GM18870 (cell line): ENCODE results near the gene SERPINI1.
A peak's percentile ranks its signal among the peaks of the same experiment; 100 is the strongest.
"Not testable (repeated sequence)": the region's sequence is repeated elsewhere in the genome, so short reads cannot be mapped to it uniquely, and the experiment has no call there.

Source experiments
- ATAC-seq: cut with Tn5 transposase; IDR thresholded peaks from one replicate; pipeline ENCODE4 v1.9.1; 2021; ENCODE audit warnings: moderate library complexity; ENCODE audit not compliant: unreplicated experiment

Gene SERPINI1

DNA sequence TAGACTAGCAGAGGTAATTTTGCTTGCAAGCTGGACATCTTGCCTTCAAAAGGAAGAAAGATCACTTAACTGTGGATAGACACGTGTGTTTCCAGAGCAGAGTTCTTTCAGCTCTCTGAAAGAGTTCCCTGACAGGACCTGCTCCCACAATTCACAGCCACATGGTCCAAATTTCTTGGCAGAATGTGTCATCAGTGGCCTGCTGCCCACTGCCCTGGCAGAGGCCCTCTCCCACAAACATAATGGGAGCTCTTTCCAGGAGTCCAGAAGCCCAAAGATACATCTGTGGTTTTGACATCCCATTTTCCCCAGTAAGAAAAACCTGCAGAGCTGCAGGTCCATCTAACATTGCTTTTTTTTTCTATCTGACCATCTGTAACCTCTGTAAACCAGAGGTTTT is 48.3 kb downstream of the SERPINI1 start:
- ATAC-seq: no peak

DNA sequence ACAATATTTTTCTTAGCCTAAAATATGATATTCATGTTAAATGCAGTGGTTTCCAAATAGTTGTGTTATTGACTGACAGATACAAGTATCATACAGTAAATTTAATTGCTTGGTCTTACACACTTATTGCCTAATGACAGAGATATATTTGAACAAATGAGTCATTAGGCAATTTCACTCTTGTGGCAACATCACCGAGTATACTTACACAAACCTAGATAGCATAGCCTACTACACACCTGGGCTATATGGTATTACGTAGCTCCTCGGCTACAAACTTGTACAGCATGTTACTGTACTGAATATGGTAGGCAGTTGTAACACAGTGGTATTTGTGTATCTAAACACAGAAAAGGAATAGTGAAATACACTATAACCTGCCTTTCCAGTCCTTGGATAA is 50.3 kb downstream of the SERPINI1 start:
- ATAC-seq: no peak

DNA sequence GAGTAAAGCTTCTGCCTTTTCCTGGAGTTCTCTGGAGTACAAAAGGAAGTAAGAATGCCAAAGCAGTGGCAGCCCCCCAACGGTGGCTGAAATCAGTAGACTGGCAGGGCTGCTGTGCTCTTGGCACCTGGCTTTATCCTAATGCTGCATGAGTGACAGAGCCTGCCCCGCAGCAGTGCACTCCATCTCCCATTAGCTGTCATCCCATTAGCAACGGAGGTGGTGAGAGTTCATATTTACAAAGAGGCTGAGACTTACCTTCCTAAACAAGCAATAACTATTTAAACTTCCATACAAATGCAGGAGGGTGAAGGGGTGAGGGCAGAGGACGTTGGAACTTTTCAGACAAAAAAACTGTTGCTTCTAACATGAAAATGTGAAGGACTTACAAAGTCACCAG is 51.9 kb downstream of the SERPINI1 start:
- no peak for ATAC-seq

- peak; percentile 74 for ATAC-seq
Measured at GRCh38 chr3:167798443-167798842, 62.9 kb downstream of the SERPINI1 start.

DNA sequence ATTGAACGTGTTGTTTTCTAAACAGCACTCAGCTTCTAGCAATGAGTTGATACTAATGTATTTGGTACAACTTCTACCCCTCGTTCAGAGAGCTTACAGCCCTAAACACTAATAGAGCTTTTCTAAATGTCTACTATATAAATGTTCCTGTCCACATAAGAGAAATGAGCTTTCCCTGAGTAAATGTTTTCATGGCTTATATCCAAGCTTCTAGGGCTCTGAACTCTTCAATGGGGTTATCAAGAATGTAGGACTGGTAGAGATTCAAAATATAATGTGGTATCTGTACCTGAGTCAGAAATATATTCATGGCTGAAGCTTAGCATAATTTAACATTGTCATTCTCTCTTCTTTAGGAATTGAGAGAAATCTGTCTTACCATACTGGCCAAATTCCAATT is 73.4 kb downstream of the SERPINI1 start:
- ATAC-seq: no peak

- ATAC-seq: no peak
Measured at GRCh38 chr3:167810236-167810635, 74.7 kb downstream of the SERPINI1 start.

DNA sequence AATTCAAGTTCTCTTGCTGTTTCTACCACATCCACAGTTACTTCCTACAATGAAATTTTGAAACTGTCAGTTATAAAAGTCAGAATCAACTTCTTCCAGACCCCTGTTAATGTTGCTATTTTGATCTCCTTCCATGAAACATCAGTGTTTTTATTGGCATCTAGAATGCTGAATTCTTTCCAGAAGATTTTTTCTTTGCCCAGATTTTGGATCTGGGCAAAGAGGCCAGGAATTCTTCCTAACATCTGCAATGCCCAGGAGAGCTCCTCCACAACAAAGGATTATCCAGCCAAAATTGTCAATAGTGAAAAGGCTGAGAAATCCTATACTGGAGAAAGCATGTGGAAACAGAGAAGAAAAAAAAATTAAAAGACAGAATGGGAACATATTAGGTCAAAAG is 75.5 kb downstream of the SERPINI1 start:
- ATAC-seq: no peak

DNA sequence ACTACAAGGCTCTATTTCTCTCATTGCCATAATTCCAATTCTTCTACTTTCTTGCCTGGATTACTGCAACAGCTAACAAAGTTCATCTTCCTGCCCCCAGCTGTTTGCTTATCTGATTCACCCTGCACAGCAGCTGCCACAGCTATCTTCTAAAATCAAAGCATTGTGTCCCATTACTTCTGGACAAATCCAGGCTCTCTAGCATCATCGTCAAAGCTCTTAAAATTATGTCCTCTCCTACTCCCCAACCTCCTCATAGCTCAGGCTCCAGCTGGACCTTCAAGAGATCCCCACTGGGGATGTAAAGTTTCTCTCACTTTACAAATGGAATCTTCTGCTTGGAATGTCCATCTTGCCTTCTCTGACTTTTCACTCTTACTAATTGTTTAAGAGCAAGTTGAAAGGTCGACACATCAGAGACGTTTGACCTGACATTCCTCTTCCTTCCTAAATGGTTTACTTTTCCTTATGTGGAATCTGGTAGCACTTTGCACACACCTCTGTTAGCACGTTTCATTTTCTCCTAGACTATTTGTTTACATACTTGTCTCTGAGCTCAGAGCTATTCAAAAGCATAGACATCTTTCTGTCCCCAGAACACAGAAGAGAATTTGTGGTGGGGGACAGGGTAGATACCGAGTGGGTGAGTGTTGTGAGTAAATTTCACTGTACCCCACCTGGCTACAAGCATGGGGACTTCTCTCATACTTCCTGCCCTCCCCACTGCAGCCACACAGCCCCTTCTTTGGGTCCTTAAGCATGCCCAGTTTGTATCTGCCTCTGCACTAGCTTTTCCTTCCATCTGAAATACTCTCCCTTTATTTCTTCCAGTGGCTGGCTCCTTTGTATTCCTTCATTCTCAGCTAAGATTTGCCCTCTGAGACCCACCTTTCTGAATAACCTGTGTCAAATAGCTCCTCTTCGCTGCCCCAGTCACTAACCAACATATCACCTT is 77.9 kb downstream of the SERPINI1 start:
- ATAC-seq: no peak

DNA sequence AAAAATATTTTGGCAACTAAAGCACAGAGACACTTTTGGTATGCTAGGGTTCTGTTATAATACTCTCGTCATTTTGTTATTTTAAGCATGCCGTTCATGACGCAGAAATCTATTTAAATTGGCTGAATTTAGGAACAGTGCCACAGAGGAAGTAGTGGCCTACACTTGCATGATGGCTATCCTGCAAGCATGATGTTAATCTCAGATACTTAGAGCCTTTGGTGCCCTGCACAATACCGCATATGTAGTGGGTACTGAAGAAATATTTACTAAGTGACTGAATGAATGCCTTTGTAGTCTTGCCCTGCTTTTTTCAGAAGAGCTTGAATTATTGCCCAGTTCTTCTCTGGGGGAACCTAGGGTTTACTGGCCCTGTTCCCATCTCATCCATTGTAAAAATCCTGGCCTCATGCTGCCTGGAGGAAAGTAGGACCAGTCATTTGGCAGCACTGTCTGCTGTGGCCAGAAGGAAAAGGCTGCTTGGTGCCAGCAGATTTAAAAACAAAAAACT is 79.0 kb downstream of the SERPINI1 start:
- no peak for ATAC-seq

GRCh38 chr3:167816953-167817352 is 81.4 kb downstream of the SERPINI1 start:
- no peak for ATAC-seq

DNA sequence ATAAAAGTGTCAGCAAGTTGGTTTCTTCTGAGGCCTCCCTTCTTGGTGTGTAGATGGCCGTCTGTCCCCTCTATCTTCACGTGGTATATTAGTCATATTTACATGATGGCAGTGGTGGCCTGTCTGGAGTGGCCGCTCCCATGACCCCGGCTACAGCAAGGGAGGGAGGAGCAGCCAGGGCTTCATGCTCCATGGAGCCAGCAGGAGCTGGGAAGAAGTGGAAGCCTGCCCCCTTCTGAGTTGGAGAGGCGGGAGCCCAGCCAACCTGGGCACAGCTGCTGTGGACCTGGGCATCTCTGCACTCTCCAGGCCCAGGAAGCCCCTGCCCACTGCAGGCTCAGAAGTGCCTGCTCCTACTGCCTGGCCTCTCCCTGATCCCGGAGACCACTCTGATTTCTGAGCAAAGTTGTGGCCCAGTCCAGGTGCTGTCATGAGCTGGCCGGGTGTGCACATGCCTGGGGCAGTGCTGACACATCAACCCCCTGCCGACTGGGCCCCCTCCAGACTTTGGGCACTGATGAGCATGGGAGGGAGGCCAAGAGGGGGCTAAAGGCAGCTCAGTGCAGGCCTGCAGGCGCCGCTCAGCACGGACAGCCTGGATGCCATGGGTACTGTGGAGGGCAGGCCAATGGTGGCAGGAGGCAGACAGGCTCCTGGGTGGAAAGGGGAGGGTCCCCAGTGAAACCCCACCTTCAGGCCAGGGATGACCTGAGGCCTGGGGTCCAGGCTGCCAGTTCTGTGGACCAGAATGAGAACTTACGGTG is 84.8 kb downstream of the SERPINI1 start:
- no peak for ATAC-seq

- ATAC-seq: no peak
Measured at GRCh38 chr3:167821248-167821805, 85.8 kb downstream of the SERPINI1 start.

GRCh38 chr3:167823738-167824137 is 88.2 kb downstream of the SERPINI1 start:
- no peak for ATAC-seq

DNA sequence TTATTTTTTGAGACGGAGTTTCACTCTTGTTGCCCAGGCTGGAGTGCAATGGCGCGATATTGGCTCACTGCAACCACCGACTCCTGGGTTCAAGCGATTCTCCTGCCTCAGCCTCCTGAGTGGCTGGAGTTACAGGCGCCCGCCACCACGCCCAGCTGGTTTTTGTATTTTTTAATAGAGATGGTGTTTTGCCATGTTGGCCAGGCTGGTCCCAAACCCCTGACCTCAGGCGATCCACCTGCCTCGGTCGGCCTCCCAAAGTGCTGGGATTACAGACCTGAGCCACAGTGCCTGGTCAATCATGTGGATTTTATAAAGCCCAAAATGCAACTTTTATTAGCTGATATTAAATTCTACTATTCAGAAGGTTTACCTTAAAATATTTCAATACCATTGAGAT is 92.1 kb downstream of the SERPINI1 start:
- ATAC-seq: not testable (repeated sequence)

- ATAC-seq: no peak
Measured at GRCh38 chr3:167829071-167829470, 93.5 kb downstream of the SERPINI1 start.

- ATAC-seq: peak; percentile 86
Measured at GRCh38 chr3:167830007-167830406, 94.5 kb downstream of the SERPINI1 start.

GRCh38 chr3:167835359-167835758 is 99.8 kb downstream of the SERPINI1 start:
- ATAC-seq: no peak

- ATAC-seq: no peak
Measured at GRCh38 chr3:167835953-167836352, 100.4 kb downstream of the SERPINI1 start.

GRCh38 chr3:167837466-167837865 is 101.9 kb downstream of the SERPINI1 start:
- no peak for ATAC-seq

DNA sequence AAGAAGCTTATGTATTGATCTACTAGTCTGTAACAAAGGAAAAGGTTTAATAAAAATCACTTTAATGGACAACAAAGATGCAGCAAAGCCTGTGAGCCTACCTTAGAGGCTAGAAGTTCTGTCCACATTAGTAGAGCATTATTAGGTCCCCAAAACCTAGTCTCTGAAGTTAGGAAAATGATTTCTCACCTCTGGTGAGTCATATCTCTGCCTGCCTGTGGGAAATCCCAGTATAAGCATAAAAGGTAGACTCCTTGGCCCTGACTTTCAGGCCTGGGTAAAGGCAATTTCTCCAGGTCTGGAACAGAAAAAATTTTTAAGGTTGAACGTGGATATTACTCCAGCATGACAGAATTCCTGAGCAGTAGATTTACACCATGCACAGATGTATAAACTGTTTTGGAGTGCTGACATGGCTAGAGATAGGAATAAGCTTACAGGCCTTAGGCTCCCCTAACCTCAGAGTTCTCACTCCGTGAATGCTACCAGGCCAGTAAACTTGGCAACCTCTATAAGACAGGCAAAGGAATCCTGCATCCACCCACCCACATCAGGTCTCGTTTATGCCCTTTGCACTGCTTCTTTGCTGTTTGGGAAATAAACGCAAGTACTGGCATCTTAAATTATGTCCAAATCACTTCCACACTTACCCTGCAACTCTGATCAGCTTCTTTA is 104.1 kb downstream of the SERPINI1 start:
- ATAC-seq: peak; percentile 78

GRCh38 chr3:167840247-167840646 is 104.7 kb downstream of the SERPINI1 start:
- ATAC-seq: no peak
